HG03060 (cell line): ENCODE measurements around the gene ANKRD40CL.
"Not testable (repeated sequence)": the region's sequence is repeated elsewhere in the genome, so short reads cannot be mapped to it uniquely, and the experiment has no call there.

ENCODE experiments used
- ATAC-seq: cut with Tn5 transposase; IDR thresholded peaks from one replicate; pipeline ENCODE4 v1.9.1; 2021; ENCODE audit warnings: low read depth, moderate number of reproducible peaks; ENCODE audit not compliant: unreplicated experiment

Gene ANKRD40CL

DNA sequence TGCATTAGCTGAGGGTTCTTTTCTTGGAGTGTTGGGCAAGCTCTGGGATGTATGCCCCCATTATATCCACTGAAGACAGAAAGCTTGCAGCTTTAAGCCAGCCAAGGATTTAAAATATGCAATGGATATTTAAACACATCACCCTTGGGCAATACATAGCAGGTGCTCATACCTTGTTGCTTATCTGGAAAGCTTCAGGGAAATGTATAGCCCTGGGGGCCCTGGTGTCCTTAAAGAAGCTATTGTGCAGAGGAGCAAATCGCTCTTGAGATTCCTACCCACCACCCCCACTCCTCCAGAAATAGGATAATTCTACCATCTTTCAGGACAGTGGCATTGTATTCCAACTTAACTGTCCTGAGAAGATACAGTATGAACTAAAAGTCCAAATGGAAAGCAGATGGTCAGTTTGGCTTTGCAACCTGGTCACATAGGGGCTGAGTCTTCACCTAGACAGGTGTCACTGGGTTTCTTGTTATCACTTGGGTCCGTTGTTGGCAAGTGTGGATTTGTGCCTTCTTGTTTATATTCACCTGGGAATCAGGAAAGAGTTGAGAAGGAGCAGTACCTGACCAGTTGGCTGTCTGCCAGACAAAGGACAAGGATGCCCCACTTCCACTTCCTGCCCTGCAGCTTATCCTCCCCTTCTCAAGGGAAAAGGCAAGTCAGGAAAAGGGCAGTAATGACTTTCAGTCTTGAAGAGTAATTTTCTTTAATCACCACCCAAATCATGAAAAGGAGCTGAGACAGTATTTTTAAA, 3.4 kb downstream of the ANKRD40CL start:
- ATAC-seq, result no peak

GRCh38 chr17:50762177-50762576, 5.1 kb downstream of the ANKRD40CL start:
- no peak for ATAC-seq

- no peak for ATAC-seq
Measured at GRCh38 chr17:50758989-50759544, 8.3 kb downstream of the ANKRD40CL start.

DNA sequence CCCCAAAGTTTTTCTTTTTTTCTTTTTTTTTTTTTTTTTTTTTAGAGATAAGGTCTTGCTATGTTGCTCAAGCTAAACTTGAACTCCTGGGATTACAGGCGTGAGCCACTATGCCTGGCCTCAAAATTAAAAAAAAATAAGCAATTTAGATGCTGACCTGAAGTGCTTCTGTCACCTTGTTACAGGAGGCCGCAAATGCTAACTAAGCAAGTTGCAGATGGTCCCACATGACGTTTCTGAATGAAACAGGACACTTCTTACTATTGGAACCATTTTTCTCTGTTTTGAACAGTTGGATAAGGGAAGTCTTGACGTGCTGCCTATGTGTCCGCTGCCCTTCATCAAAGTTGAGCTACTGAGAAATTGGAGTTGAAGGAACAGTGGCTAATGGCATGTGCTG, 8.8 kb downstream of the ANKRD40CL start:
- no peak for ATAC-seq

DNA sequence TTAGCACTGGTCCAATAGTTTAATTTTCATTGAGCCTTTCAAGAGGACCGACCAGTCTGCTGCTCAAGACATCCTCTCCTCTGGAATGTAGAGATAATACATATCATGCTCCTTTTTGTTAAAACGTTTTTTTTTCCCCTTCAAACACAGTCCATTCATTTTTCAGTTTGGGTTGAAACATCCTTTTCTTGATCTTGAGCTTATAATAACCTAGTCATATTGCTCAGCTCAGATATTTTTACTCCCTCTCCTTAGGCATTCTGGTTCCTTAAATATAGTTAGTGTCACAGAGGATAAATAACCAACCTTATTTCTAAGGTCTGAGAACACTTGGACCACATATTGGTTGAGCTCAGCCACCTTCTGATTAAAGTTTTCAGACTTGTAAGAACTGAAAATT, 12.8 kb downstream of the ANKRD40CL start:
- ATAC-seq, result no peak

DNA sequence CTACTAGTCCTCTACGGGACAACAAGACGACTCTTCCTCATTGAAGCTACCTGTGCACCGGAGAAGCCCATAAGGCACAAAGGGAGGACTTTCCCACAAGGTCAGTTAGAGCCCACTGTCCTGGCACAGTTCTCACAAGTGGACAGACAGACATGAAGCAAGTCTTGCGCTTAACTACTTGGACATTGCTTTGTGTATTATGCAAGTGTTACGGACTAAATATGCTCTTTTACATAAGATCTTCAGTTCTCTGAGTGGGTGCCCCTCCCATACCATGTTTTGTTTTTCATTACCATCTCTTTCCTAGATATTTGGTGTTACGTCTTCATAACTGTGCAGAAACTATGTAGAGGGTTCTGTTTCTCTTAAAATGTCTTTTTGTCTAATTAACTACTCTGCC, 18.1 kb downstream of the ANKRD40CL start:
- no peak for ATAC-seq

DNA sequence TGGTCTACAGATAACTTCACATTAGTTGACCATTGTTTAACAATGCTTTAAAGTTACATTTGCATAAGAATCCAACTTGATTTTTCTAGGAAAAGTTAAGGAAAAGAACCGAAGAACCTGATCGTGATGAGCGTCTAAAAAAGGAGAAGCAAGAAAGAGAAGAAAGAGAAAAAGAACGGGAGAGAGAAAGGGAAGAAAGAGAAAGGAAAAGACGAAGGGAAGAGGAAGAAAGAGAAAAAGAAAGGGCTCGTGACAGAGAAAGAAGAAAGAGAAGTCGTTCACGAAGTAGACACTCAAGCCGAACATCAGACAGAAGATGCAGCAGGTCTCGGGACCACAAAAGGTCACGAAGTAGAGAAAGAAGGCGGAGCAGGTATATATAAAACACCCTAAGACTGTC, 21.7 kb downstream of the ANKRD40CL start:
- ATAC-seq, result no peak

- no peak for ATAC-seq
Measured at GRCh38 chr17:50739098-50739497, 28.2 kb downstream of the ANKRD40CL start.

DNA sequence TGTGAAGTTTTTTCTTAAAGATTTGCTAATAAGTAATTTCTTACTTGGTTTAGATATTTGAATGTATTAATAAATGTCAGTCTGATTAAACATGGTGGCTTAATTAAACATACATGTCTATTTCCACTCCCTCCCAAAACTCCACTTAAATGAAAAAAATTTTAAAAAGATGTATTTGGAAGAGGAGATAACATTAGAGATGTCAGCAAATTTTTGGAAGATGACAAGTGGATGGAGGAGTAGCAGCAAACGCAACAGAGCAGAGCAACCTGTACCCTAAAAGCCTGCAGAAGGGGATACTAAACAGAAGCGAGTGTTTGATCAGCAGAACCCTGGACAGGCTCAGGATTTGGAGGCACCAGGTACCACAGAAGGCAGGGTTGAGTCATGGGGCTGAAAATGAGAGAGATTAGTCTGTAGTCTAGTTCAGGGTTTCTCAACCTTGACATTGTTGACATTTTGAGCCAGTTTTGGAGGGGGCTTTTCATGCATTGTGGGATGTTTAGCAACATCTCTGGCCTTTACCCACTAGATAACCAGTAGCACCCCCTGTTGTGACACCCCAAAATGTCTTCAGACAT, 30.1 kb downstream of the ANKRD40CL start:
- no peak for ATAC-seq

- ATAC-seq, result no peak
Measured at GRCh38 chr17:50735287-50735686, 32.0 kb downstream of the ANKRD40CL start.

DNA sequence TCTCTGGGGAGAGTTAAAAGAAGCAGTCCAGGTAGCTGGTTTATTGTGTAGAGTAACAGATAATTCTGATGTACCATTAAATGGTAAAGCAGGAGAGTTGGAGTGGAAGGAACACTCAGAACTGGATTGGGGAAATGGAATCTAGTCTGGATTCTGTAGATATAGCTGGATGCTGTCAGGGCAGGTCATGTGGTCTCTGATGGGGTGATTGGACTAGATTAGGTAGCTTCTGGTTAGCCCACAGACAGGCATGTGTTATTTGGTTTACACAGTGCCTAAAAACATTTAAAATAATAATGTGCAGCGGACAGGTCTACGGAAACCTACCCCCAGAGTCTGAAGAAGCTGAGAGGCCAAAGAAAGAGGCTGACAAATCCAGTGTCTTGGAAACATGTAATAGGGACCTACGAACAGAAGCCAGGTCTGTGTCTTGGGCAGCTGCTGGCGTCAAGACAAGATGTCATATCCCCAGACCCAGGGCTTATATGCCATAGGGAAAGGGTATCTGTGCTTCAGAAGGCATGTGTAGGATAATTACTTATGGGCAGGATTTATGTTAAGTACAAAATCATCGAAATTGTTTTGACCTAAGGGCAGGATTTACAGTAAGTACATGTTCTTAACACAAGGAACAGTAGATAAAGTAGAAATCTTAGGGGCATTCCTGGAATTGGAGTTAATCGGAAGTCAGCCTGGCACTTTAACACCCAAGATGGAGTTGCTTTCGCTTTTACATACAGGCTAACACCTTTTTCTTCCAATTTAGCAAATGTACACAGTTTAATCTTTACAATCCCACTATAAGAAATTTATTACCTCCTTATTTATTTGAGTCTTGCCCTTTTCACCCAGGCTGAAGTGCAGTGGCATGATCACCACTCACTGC, 35.5 kb downstream of the ANKRD40CL start:
- ATAC-seq, result no peak

- ATAC-seq, result no peak
Measured at GRCh38 chr17:50728881-50729765, 38.2 kb downstream of the ANKRD40CL start.

- ATAC-seq, result no peak
Measured at GRCh38 chr17:50728112-50728429, 39.2 kb downstream of the ANKRD40CL start.

GRCh38 chr17:50725769-50726655, 41.3 kb downstream of the ANKRD40CL start:
- ATAC-seq, result no peak

DNA sequence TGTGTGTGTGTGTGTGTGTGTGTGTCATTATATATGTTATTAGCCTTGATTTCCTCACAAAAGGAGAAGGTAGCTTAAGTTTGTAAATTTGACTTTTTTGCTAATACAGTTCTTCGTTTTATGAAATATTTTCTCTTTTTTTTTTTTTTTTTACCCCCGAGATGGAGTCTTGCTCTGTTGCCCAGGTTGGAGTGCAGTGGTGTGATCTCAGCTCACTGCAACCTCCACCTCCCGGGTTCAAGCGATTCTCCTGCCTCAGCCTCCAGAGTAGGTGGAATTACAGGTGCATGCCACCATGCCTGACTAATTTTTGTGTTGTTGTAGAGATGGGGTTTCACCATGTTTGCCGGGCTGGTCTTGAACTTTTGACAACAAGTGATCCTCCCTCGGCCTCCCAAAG, 42.7 kb downstream of the ANKRD40CL start:
- ATAC-seq, result not testable (repeated sequence)

DNA sequence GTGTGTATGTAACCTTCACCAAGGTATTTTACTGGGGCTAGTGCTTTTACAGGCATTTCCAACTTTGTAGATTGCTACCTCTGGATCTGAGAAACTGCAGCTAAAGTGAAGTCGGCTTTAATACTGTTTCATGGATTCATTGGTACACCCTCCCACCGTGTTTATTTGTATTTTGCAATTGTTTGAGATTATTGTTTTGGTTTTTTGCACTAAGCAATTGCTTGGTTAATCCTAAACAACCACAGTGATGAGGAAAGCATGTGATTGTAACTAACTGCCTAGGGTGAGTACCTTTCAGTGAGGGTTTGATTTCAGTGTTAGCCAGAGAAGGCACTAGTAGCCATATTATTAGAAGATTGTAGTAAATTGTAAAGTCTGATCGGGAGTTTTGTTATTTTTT, 44.6 kb downstream of the ANKRD40CL start:
- no peak for ATAC-seq

DNA sequence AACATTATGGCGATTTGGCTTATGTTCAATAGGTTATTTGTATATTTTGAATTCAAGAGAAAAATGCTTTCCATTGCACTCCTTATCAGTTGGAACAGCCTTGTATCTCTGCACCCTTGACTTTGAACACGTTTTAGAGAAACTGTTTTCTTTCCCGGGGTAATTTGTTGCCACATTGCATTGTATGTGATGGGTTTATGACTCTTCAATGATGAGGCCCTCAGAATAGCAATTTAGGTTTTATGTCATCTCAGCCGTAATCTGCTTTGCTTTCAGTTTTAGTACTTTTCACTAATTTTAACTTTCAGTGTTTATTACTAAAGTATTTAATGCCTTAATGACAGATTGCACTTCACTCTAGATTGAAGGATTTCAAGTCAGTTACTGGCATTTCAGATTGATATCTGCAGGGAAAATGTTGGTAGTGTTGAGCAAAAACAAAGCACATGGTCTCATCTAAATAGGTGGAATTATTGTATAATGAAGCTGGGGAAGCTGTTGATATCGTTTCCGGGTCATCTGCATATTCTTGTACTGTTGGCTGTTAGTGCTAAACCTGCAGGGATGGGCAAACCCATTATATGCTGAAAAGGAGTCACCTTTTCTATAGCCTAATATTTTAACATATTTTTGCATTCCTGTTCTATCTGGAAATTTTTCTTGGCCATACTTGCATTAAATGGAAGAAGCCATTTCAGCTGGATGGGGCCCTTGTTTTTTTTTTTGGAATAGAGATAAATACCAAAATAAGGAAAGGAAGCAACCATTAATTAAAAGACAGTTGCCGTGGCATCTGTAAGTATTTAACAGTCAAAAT, 45.9 kb downstream of the ANKRD40CL start:
- ATAC-seq, result no peak
